T-helper 1 cell (primary cell): ENCODE results near the gene TRPC4AP.
A peak's percentile ranks its signal among the peaks of the same experiment; 100 is the strongest.
"Not testable (repeated sequence)": the region's sequence is repeated elsewhere in the genome, so short reads cannot be mapped to it uniquely, and the experiment has no call there.

Experiments used
- DNase-seq, 5 donors: peaks; one replicate each; pipeline ENCODE4 v3.0.0-alpha.2; 2012 to 2020
- total RNA-seq, 4 donors: gene quantifications; one replicate each; lab custom pipeline; 2026; lab: John Stamatoyannopoulos, UW

TRPC4AP gene
- total RNA-seq = 115 to 158 (median 142) reads per million in 4 donors

DNA sequence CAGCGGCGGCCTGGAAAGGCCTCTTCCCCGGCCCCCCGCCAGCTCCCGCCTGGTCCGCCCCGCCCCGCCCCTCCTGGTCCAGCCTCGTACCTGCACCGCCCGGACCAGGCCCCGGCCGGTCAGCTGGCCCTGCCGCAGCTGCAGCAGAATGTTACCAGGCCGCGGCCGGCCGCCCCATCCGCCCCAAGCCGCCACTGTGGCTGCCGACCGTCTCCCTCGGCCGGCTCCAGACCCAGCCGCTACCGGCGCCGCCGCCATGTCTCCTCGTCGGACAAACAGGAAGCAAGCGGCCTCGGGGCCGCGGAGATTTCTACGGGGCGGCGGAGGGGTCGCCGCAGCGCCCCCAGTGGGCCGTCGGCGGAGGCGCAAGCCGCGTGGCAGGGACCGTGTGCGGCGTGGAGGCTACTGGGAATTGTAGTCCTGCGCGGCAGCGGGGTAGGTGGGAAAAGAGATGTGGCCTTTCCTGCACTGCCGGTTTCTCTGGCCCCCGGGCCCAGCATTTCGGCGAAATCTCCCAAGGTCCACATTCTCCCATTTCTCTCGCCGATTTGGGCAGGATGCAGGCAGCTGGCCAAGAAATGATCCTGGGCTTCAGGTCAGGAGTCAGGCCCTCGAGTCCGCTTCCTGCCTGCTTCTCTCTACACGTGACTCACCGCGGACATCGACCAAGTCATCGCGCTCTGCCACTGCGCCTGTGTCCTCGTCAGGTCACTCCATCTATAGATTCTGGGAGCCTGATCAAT lies at the start of gene TRPC4AP:
Gene TRPC4AP, minus strand, starts transcription at position 284 of the 743 bp plus-strand sequence. Its CDS starts 26 bp downstream, at position 258.
- DNase-seq = peak; percentile 75 to 91 (median 84)

GRCh38 chr20:35135867-35136586 lies 43.4 kb upstream of the TRPC4AP start:
- no peak for DNase-seq

GRCh38 chr20:35134880-35135279 lies 42.3 kb upstream of the TRPC4AP start:
- DNase-seq = no peak

DNA sequence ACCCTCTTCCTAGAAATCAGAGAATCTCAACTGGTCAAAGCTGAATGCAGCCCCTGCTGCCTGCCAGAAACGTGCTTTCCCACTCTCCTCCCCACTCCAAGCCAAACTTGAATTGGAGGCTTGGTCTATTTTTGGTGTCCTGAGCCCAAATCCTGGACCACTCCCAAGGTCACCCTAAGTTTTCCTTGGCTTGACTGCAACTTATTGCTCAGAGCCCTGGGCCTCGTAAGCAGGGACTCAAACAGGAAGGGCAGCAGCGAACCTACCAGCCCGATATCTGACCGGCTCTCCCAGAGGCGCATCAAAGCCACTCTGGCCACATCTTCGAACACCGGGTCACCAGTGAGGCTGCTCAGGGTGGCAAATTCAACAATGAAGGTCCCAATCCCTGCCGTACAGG lies 41.9 kb upstream of the TRPC4AP start:
- no peak for DNase-seq

GRCh38 chr20:35133735-35134134 lies 41.1 kb upstream of the TRPC4AP start:
- no peak for DNase-seq

- DNase-seq = no peak
Measured at GRCh38 chr20:35133031-35133430, 40.4 kb upstream of the TRPC4AP start.

DNA sequence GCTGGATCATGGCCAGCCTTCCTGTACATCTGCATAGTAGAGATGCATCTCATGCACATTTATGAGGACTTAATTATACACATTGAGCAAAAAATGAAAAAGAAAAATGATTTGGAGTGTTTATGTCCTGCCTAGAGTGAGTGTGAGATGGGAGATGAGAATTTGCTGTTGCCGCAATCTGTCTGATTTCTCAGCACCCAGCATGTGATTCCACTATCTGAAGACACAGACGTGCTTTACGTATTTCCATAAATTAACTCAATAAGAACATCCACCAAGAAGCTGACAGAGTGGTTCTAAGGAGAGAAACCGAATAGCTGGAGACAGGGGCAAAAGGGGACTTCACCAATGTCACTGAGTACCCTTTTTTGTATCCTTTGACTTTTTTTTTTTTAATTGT lies 39.3 kb upstream of the TRPC4AP start:
- no peak for DNase-seq

GRCh38 chr20:35129647-35130069 lies 37.1 kb upstream of the TRPC4AP start:
- DNase-seq = no peak

DNA sequence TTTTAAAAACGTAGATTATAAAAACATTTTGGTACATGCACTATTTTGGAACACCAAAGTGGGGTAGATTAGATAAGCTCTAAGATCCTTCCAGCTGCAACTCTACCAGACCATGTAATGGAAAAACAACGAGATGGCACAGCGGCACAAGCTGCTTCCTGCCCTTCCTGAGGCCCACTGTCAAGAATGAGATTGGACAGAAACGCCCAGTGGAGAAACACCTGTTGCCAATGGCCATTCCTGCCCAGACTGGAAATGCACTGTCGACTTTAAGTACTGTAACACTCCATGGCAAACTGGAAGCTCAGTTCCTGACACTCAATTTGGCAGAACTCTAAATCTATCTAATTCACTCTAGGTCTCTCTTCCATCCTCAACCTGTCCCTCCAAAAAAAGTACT lies 33.1 kb upstream of the TRPC4AP start:
- no peak for DNase-seq

DNA sequence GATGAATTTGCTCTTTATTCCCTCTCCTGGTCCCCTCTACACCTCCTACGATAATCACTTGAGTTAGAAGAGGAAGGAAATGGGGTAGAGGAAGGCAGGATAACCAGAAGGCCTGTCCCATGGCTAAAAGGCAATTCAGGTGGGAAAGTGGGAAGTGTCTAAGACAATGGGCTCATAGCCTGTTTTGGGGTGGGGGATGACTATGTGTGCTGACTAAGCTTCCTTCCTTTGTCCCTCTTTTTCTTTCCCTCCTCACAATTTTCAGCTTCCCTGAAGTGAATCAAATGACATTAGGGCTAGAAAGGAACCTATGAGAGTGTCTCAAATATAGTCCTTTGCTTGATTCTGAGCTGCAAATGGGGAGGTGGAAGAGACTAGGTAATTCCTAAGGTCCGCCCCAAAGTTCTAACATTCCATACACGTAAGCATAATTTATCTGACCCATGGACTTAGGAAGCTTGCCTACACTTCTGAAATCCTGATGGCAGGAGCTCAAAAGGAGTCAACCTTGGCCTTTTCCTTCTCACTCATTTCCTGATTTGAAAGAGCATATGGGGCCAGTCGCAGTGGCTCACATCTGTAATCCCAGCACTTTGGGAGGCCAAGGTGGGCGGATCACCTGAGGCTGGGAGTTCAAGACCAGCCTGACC lies 30.3 kb upstream of the TRPC4AP start:
- no peak for DNase-seq

GRCh38 chr20:35121186-35121585 lies 28.6 kb upstream of the TRPC4AP start:
- DNase-seq = no peak

- no peak for DNase-seq
Measured at GRCh38 chr20:35120012-35120701, 27.6 kb upstream of the TRPC4AP start.

- DNase-seq = no peak
Measured at GRCh38 chr20:35117629-35118028, 25.0 kb upstream of the TRPC4AP start.

- DNase-seq = no peak
Measured at GRCh38 chr20:35117196-35117595, 24.6 kb upstream of the TRPC4AP start.

GRCh38 chr20:35116258-35116657 lies 23.7 kb upstream of the TRPC4AP start:
- DNase-seq = no peak

DNA sequence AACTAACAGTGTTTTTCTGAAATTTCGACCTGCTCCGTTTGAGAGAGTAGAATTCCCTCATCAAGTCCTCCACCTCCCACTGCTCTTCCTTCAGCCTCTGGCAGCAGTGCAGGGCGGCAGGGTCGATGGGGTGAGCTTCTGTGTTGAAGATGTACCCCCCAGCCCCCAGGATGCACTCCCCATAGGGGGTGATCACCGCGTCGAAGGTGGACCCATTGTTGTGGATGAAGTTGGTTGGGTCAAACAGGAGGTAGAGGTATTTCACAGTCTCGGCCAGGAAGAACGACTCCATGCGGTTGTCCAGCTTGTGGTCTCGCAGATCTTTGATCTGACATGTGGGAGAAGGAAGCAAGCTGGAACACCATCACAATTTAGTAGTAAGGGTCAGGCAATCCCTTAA lies 23.0 kb upstream of the TRPC4AP start:
- DNase-seq = no peak

- not testable (repeated sequence) for DNase-seq
Measured at GRCh38 chr20:35112276-35112675, 19.7 kb upstream of the TRPC4AP start.

GRCh38 chr20:35111141-35111888 lies 18.7 kb upstream of the TRPC4AP start:
- DNase-seq = no peak

GRCh38 chr20:35108921-35109320 lies 16.3 kb upstream of the TRPC4AP start:
- no peak for DNase-seq

- no peak for DNase-seq
Measured at GRCh38 chr20:35106827-35107380, 14.3 kb upstream of the TRPC4AP start.

GRCh38 chr20:35104685-35105295 lies 12.2 kb upstream of the TRPC4AP start:
- no peak for DNase-seq
